GM10266 (cell line): ENCODE data around the gene ANAPC10.
A peak's percentile ranks its signal among the peaks of the same experiment; 100 is the strongest.

Experiments
- DNase-seq: peaks from one replicate; pipeline ENCODE4 v3.0.0; 2012; ENCODE audit errors: extremely low spot score
- CTCF ChIP-seq: IDR thresholded peaks from 2 replicates; pipeline ENCODE4 v1.5.1; 2012; ENCODE audit warnings: mild to moderate bottlenecking, low read depth; ENCODE audit not compliant: control insufficient read depth, insufficient read depth; ENCODE audit errors: missing control alignments

The ANAPC10 gene

GRCh38 chr4:145097821-145098674 lies at the start of gene ANAPC10, which contains the start of gene ABCE1:
ANAPC10 (minus strand) TSS chr4:145098196; CDS start chr4:145096099, 2,097 bp downstream.
ABCE1 (plus strand) TSS chr4:145098311; CDS start chr4:145104413, 6,102 bp downstream.
- peak; percentile 87 for DNase-seq
- peak; percentile 32 for TF ChIP-seq CTCF

DNA sequence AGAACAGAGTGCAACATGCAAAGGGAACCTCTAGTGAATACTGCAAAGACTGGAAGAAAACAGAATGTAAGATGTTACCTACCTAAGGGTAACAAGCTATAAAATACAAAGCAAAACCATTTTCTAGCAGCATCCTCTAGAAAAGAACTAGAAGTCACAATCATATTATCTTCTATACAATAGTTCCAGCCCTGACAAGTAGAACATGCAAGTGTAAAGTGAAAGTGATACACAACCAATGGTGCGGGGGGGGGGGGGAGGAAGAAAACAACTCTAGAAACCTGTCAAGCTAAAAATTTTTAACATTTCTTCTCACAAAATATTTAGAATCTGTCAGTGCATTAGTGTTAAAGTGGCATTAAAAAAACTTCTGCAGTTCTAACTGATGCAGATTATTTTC lies 38.2 kb upstream of the ANAPC10 start:
- DNase-seq = peak; percentile 11

DNA sequence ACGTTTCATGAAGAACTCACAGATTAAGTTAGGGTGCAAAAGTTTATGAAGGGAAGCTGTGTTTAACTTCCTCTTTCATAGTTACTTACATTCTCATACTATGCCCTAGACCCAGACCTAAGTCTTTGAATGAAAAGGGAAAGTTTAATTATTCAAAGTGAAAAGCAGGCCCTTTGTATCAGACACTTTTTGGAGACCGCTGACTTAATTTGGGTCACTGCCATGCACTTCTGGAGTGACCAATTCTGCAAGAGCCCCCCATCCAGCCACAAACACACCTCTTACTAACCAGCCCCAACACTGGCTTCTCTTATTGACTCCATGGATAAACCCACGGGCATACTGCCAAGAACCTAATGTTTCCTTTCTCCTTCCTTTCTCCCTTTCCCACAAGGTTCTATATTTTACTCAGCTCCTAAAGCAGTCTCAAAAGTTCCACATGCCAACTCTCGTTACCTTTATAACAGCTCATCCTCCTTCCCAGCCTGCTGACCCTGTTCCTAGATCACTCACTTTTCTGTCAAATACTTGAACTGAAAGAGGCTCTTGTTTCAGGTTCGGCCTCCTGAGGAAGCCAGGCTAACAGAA lies 34.6 kb upstream of the ANAPC10 start:
- peak; percentile 38 for DNase-seq

DNA sequence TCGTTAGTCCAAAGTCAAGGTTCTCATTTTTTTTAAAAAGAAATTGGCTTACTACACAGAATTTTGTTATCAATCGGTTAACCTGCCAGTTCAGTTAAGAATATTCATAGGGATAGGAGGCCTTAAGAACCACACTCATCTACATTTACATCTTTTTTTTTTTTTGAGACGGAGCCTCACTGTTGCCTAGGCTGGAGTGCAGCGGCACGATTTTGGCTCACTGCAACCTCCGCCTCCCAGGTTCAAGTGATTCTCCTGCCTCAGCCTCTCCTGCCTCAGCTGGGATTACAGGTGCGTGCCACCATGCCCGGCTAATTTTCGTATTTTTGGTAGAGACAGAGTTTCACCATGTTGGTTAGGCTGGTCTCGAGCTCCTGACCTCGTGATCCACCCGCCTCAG lies 33.9 kb upstream of the ANAPC10 start:
- TF ChIP-seq CTCF = no peak

More for the DNA sequence above, 34.6 kb upstream of the ANAPC10 start:
- no peak for TF ChIP-seq CTCF

DNA sequence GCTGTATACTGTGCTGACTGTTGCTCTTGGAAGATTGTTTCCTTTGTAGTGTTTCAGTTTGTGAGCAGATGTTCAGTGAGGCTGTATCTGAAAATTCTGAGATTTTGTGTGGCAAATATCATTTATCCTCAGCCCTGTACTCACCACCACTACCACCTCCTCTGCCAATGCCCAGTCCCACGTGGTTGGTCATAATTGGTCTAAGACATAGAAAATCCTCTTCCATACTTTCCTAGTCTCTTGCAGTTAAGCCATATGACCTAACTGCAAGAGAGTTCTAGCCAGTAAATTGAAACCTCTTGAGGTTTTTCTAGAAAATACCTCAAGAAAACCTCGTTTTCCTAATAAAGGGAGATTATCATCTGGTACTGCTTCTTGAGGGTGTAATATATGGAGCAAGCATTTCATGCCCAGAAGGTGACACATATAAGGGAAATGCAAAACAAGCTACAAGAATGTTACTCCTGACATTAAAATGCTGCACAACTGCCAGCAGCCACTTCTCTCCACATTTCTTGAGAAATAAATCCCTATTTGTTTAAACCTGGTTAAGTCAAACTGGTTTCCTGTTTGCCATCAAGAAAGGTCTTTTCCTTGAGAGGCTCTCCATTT lies 32.9 kb upstream of the ANAPC10 start:
- no peak for TF ChIP-seq CTCF

More for the DNA sequence above, 33.9 kb upstream of the ANAPC10 start:
- no peak for DNase-seq

DNA sequence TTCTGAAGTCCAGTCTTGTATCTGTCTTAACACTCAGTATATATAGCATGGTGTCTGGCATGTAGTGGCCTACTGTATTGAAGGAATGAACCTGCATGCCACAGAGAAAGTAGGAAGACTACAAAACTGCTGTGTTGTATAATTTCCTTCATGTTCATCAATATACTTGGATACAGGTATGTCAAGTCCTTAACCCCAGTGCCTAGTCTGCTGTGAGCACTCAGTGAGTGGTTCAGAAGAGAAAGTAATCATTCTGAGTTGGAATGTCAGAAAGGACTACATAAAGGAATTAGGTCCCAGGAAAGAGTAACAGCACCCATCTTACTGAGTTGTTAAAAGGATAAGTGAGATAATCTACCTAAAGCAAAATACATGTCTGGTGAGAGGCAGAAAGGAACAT lies 32.1 kb upstream of the ANAPC10 start:
- DNase-seq = no peak
- no peak for TF ChIP-seq CTCF

More for the DNA sequence above, 32.9 kb upstream of the ANAPC10 start:
- no peak for DNase-seq

- no peak for DNase-seq
- TF ChIP-seq CTCF = no peak
Observed at GRCh38 chr4:145125396-145125795, 27.4 kb upstream of the ANAPC10 start.
